Stimulated activated CD4-positive, alpha-beta T cell treated with anti-CD3 and anti-CD28 coated beads, TNF-alpha, amount 100 ng/mL, for 48 hours (primary cell): ENCODE data around the gene OTOP3.

Experiments used
- DNase-seq, 3 donors: peaks; one replicate each; pipeline ENCODE4 v3.0.0-alpha.2; 2020; ENCODE audit warnings: low read depth in 3 of 3

The OTOP3 gene

GRCh38 chr17:74939534-74939933, 3.8 kb downstream of the OTOP3 start:
- no peak for DNase-seq

- DNase-seq: no peak
Observed at GRCh38 chr17:74941128-74941725, 5.5 kb downstream of the OTOP3 start.

- no peak for DNase-seq
Observed at GRCh38 chr17:74943808-74944522, 8.3 kb downstream of the OTOP3 start.

GRCh38 chr17:74945543-74945942, 9.8 kb downstream of the OTOP3 start:
- no peak for DNase-seq

GRCh38 chr17:74946641-74947040, 10.9 kb downstream of the OTOP3 start:
- no peak for DNase-seq

GRCh38 chr17:74947041-74947754, 11.5 kb downstream of the OTOP3 start:
- no peak for DNase-seq

- no peak for DNase-seq
Observed at GRCh38 chr17:74949455-74950115, 13.9 kb downstream of the OTOP3 start.

GRCh38 chr17:74950207-74950606, 14.5 kb downstream of the OTOP3 start:
- DNase-seq: no peak

GRCh38 chr17:74951065-74951464, 15.4 kb downstream of the OTOP3 start:
- no peak for DNase-seq

- DNase-seq: no peak
Observed at GRCh38 chr17:74951680-74952421, 16.2 kb downstream of the OTOP3 start.

GRCh38 chr17:74952431-74953133, 16.9 kb downstream of the OTOP3 start:
- DNase-seq: no peak

GRCh38 chr17:74953134-74953687, 17.5 kb downstream of the OTOP3 start:
- no peak for DNase-seq

GRCh38 chr17:74954115-74954514, 18.4 kb downstream of the OTOP3 start:
- DNase-seq: no peak

- DNase-seq: no peak
Observed at GRCh38 chr17:74954665-74955421, 19.1 kb downstream of the OTOP3 start.

GRCh38 chr17:74956093-74956492, 20.4 kb downstream of the OTOP3 start:
- no peak for DNase-seq

GRCh38 chr17:74957935-74958740, 22.4 kb downstream of the OTOP3 start:
- DNase-seq: peak; percentile 57 to 77 (median 66)

GRCh38 chr17:74959826-74960515, 24.3 kb downstream of the OTOP3 start:
- DNase-seq: no peak

GRCh38 chr17:74960570-74961342, 25.1 kb downstream of the OTOP3 start:
- DNase-seq: peak in 2 of 3 donors; percentile 28 to 49
